BLaER1 treated with 17β-estradiol and CSF1 and Interleukin-3, amounts not matched to agents 10 nM and 100 nM (cell line): ENCODE results near the gene SLAMF6.

Source experiments
- H3K27ac ChIP-seq, 11 experiments: shearing (Covaris generic); formaldehyde crosslinking; 2 replicates each; pipeline ENCODE4 v1.8.1; 2022
- H3K27me3 ChIP-seq, 11 experiments: shearing (Covaris generic); formaldehyde crosslinking; 2 replicates each; pipeline ENCODE4 v1.8.1; 2022
- H3K36me3 ChIP-seq, 11 experiments: shearing (Covaris generic); formaldehyde crosslinking; 2 replicates each; pipeline ENCODE4 v1.8.1; 2022
- H3K4me1 ChIP-seq, 10 experiments: shearing (Covaris generic); formaldehyde crosslinking; 2 replicates each; pipeline ENCODE4 v1.8.1; 2022
- H3K4me2 ChIP-seq, 11 experiments: shearing (Covaris generic); formaldehyde crosslinking; 2 replicates each; pipeline ENCODE4 v1.8.1; 2022
- H3K4me3 ChIP-seq, 10 experiments: shearing (Covaris generic); formaldehyde crosslinking; 2 replicates each; pipeline ENCODE4 v1.8.1; 2022
- H3K9ac ChIP-seq, 11 experiments: shearing (Covaris generic); formaldehyde crosslinking; 2 replicates each; pipeline ENCODE4 v1.8.1; 2022
- H3K9me3 ChIP-seq, 11 experiments: shearing (Covaris generic); formaldehyde crosslinking; replicated peaks in 1 of 11; 2 replicates each; pipeline ENCODE4 v1.8.1; 2022
- H4K20me1 ChIP-seq, 11 experiments: shearing (Covaris generic); formaldehyde crosslinking; 2 replicates each; pipeline ENCODE4 v1.8.1; 2022
- Cebpa-rat ChIP-seq, 11 experiments: shearing (Covaris generic); IDR thresholded peaks; 2 replicates each; pipeline ENCODE4 v1.8.1; 2022

Gene SLAMF6

DNA sequence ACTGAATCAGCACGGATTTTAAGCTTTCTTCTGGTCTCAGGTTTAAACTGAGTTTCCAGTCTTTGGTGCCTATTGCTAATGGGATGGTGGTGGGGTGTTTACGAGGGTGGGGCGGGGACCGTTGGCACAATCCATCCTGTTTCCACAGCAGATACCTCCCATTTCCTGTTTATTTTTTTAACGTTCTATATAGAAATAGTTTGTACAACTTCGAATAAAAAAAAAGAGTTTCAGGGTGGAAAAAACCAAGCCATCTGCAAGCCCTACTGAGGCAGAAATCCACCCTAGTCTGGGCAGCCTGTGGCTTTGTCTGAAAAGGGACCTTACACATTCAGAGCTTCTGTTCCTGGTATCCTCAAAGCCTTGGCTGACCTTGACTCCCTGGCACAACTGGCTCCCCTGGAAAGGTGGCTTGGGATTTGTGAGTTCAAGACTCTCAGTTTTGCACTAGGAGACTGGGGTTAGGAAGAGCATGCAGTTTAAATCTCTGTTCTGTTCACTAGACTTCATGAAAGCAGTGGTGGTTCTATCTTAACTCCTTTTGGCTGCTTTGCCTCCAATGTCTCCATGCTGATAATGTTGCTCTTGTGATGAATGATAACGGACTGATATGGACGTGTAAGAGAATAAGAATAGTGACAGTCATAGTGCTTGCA lies 76.0 kb downstream of the SLAMF6 start:
- Histone ChIP-seq H3K4me2 (peak overlapping the region; percentile 56 to 91 (median 81)), H3K27ac (peak overlapping the region in 9 of 11 experiments; percentile 12 to 69 (median 60); a peak in 16 of 22 replicates), H3K36me3 (peaks cover 0 to 4% (median 0%) of the 10 kb centered on the region in 11 experiments; a peak in 1 of 22 replicates), H4K20me1 (no peaks in the 10 kb centered on the region), H3K9me3 (peaks cover 8 to 16% (median 12%) of the 10 kb centered on the region in 11 experiments; a peak in 18 of 22 replicates), H3K4me1 (peaks cover 23 to 82% (median 47%) of the 10 kb centered on the region in 10 experiments), H3K27me3 (no peaks in the 10 kb centered on the region), H3K9ac (peak overlapping the region in 9 of 11 experiments; percentile 6 to 72 (median 44); a peak in 12 of 22 replicates), H3K4me3 (peak overlapping the region in 7 of 10 experiments; percentile 1 to 53 (median 27); a peak in 10 of 20 replicates)
- no peak for TF ChIP-seq Cebpa-rat (IDR thresholded peaks at IDR 0.05)

DNA sequence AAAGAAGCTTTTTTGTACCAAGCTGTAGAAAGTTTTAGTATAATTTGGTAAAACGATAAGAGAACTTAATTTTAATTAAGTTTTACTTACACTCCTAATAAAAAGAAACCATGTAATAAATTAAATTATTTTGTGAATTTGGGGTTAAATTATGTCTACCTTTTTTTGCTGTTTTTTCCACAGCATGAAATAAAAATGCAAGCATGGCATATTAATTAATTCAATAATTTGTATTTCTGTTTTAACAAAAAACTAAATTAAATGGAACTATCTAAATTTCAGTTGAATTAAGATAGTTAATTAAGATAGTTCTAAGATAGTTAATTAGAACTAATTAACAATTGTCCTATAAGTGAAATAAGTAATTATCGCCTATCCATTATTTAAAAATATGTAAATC lies 83.3 kb downstream of the SLAMF6 start:
- H3K27ac ChIP-seq: no peak overlapping the region
- no peaks in the 10 kb centered on the region for H3K27me3 ChIP-seq
- no peak for TF ChIP-seq Cebpa-rat (IDR thresholded peaks at IDR 0.05)
- peaks cover 27 to 51% (median 42%) of the 10 kb centered on the region in 10 experiments for H3K4me1 ChIP-seq
- H3K9ac ChIP-seq: no peak overlapping the region
- H3K4me3 ChIP-seq: no peak overlapping the region
- H3K9me3 ChIP-seq: peaks cover 4 to 15% (median 5%) of the 10 kb centered on the region in 11 experiments; a peak in 19 of 22 replicates
- no peaks in the 10 kb centered on the region for H3K36me3 ChIP-seq
- no peaks in the 10 kb centered on the region for H4K20me1 ChIP-seq
- H3K4me2 ChIP-seq: no peak overlapping the region

DNA sequence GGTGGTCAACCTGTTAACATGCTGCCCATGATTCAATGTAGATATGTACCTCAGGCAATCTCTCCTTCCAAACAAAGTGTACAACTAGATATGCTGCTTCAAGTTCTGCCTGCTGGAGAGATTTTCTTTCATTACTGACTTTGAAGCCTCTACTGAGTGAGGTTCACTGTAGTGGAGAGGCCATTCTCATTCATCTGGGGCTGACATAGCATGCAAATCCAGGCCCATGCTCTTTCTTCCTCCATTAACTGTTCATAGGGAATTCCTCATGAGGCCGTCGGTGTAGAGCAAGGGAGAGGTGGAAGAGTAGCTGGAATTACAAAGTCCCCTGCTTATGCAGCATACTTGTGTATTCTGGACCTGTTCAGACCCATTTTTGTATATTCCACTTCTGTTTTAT lies 84.1 kb downstream of the SLAMF6 start:
- peaks cover 27 to 46% (median 40%) of the 10 kb centered on the region in 10 experiments for H3K4me1 ChIP-seq
- TF ChIP-seq Cebpa-rat (IDR thresholded peaks at IDR 0.05): no peak
- no peaks in the 10 kb centered on the region for H3K36me3 ChIP-seq
- no peak overlapping the region for H3K9ac ChIP-seq
- H3K27ac ChIP-seq: peak overlapping the region in 2 of 11 experiments; percentile 73 to 75; a peak in 5 of 22 replicates
- no peaks in the 10 kb centered on the region for H4K20me1 ChIP-seq
- H3K9me3 ChIP-seq: peaks cover 12 to 22% (median 13%) of the 10 kb centered on the region in 11 experiments; a peak in 21 of 22 replicates
- H3K4me3 ChIP-seq: no peak overlapping the region
- H3K27me3 ChIP-seq: no peaks in the 10 kb centered on the region
- peak overlapping the region; percentile 74 to 93 (median 86); a peak in 21 of 22 replicates for H3K4me2 ChIP-seq

DNA sequence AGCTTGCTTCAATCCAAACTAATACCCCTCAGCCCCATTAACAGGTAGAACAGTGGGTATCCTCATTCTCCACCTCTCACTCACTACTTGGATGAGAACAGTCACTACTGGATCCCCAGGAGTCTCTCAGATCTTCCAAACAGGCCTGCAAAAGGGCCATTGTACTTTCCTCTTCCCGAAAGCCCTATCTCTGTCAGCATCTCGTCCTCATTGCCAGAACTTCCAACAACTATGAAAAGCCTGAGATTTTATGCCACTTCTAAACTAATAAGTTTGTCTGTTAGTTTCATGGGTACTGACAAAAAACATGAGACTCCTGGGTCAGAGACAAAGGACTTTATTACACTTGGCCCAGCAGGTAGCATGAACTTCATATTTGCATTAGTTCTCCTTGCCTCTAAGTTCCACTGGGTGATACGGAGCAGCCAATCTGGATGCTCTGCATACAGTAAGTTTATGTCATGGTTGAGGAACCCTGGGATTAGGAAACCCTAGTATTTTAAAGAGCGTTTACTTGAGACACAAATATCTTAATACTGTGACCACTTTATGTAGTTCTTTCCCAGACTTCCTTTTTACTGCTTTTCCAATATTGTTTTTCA lies 84.6 kb downstream of the SLAMF6 start:
- H3K27me3 ChIP-seq: no peaks in the 10 kb centered on the region
- H3K9me3 ChIP-seq: peaks cover 17 to 28% (median 18%) of the 10 kb centered on the region in 11 experiments; a peak in 21 of 22 replicates
- no peak for TF ChIP-seq Cebpa-rat (IDR thresholded peaks at IDR 0.05)
- H4K20me1 ChIP-seq: no peaks in the 10 kb centered on the region
- peak overlapping the region; percentile 48 to 77 (median 73); a peak in 20 of 22 replicates for H3K27ac ChIP-seq
- peak overlapping the region; percentile 33 to 73 (median 65); a peak in 21 of 22 replicates for H3K9ac ChIP-seq
- peaks cover 26 to 43% (median 35%) of the 10 kb centered on the region in 10 experiments for H3K4me1 ChIP-seq
- H3K4me3 ChIP-seq: peak overlapping the region; percentile 25 to 57 (median 46); a peak in 16 of 20 replicates
- peak overlapping the region; percentile 74 to 93 (median 86) for H3K4me2 ChIP-seq
- H3K36me3 ChIP-seq: no peaks in the 10 kb centered on the region

DNA sequence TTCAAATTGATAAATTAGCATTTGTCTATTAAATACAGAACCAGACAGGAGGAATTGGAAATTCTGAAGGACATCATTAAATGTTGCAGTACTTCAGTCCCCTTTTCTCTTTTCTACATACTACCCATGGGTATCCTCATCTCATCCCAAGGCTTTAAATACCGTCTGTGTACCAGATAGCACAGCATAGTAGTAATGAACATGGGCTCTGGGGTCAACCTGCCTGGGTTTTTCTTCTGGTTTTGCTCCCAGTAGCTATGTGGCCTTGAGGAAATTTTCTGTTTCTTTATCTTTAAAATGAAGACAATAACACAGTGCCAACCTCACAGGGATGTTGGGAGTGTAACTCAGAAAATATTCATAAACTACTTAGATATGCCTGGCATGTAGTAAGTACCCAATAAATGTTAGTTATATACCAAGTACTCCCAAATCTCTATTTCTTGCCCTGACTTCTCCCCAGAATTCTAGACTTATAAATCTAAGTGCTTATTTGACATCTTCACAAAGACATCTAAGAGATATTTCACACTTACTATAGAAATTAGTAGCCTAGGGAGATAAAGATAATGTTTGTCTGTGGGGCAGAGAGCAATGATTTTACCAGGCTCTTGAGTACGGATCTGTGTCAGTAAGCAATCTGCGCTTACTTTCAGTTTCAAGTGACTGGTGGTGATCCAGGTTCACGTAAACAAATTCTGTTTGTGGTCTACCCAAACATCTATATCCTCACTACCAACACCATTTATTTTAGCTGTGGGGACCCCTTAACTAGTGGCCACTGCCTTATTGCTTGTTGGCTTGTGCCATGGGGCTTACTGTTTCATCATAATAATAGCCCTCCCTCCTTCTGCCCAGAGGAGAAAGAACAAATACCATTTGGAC lies 85.4 kb downstream of the SLAMF6 start:
- TF ChIP-seq Cebpa-rat (IDR thresholded peaks at IDR 0.05): no peak
- no peaks in the 10 kb centered on the region for H4K20me1 ChIP-seq
- H3K9me3 ChIP-seq: peaks cover 19 to 34% (median 24%) of the 10 kb centered on the region in 11 experiments; a peak in 21 of 22 replicates
- H3K4me1 ChIP-seq: peaks cover 23 to 51% (median 35%) of the 10 kb centered on the region in 10 experiments
- peak overlapping the region; percentile 25 to 57 (median 46); a peak in 16 of 20 replicates for H3K4me3 ChIP-seq
- H3K27me3 ChIP-seq: no peaks in the 10 kb centered on the region
- peak overlapping the region; percentile 48 to 77 (median 73); a peak in 20 of 22 replicates for H3K27ac ChIP-seq
- H3K9ac ChIP-seq: peak overlapping the region; percentile 33 to 73 (median 65); a peak in 21 of 22 replicates
- no peaks in the 10 kb centered on the region for H3K36me3 ChIP-seq
- H3K4me2 ChIP-seq: peak overlapping the region; percentile 74 to 93 (median 86)

DNA sequence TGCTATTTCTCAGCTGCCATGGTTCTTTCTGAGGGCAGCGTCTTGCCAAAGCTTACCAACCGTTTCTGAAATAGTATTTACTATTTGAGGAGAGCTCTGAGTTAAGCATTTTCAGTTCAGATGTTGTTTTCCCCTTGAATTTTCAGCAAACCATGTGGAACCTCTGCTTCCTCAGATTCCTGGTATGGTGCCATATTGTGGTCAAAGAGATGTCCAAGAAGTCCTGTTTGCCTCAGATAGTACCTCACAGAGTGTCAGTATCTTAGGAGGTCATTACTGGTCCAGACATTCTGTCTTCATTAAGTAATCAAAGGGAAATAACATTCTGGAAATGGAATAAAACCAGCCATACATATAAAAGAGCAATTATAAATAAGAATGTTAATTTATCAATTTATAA lies 86.1 kb downstream of the SLAMF6 start:
- Histone ChIP-seq H3K4me3 (peak overlapping the region in 1 of 10 experiments; percentile 43; a peak in 1 of 20 replicates), H3K27me3 (no peaks in the 10 kb centered on the region), H3K4me1 (peaks cover 23 to 58% (median 42%) of the 10 kb centered on the region in 10 experiments), H3K27ac (peak overlapping the region; percentile 20 to 77 (median 70); a peak in 14 of 22 replicates), H3K9ac (peak overlapping the region in 3 of 11 experiments; percentile 5 to 30 (median 15); a peak in 1 of 22 replicates), H3K36me3 (no peaks in the 10 kb centered on the region), H3K9me3 (peaks cover 19 to 34% (median 24%) of the 10 kb centered on the region in 11 experiments; a peak in 21 of 22 replicates), H3K4me2 (peak overlapping the region; percentile 38 to 93 (median 86)), H4K20me1 (no peaks in the 10 kb centered on the region)
- no peak for TF ChIP-seq Cebpa-rat (IDR thresholded peaks at IDR 0.05)
